NT2/D1 (cell line): ENCODE measurements around the gene METTL26.
A peak's percentile ranks its signal among the peaks of the same experiment; 100 is the strongest.

Source experiments
- DNase-seq: peaks from one replicate; pipeline ENCODE4 v3.0.0-alpha.2; 2011; ENCODE audit warnings: low read depth, low spot score
- H3K27me3 ChIP-seq: 2 replicates; pipeline ENCODE4 v1.6.0; 2011; ENCODE audit warnings: mild to moderate bottlenecking; ENCODE audit not compliant: insufficient read length, insufficient read depth
- H3K36me3 ChIP-seq: 2 replicates; pipeline ENCODE4 v1.6.1; 2011; ENCODE audit warnings: mild to moderate bottlenecking, low read length, mixed read lengths; ENCODE audit not compliant: insufficient read depth, insufficient read length
- H3K4me1 ChIP-seq: 2 replicates; pipeline ENCODE4 v1.5.1; 2011; ENCODE audit not compliant: insufficient read depth, insufficient read length
- H3K4me3 ChIP-seq: 2 replicates; pipeline ENCODE4 v1.5.1; 2011; ENCODE audit warnings: low read depth; ENCODE audit not compliant: insufficient read length
- H3K9ac ChIP-seq: 2 replicates; pipeline ENCODE4 v1.6.0; 2011; ENCODE audit warnings: low read depth; ENCODE audit not compliant: insufficient read length
- H3K9me3 ChIP-seq: 2 replicates; pipeline ENCODE4 v1.5.1; 2011; ENCODE audit warnings: mild to moderate bottlenecking, low read length; ENCODE audit not compliant: insufficient read depth
- SUZ12 ChIP-seq: IDR thresholded peaks from 2 replicates; pipeline ENCODE4 v1.6.1; 2011; ENCODE audit not compliant: insufficient read length, insufficient read depth; ENCODE audit errors: extremely low read depth
- YY1 ChIP-seq: IDR thresholded peaks from 2 replicates; pipeline ENCODE4 v1.6.1; 2011; ENCODE audit not compliant: insufficient read length, insufficient read depth
- ZNF274 ChIP-seq: IDR thresholded peaks from 2 replicates; pipeline ENCODE4 v1.6.1; 2011; ENCODE audit warnings: mild to moderate bottlenecking, low read depth, low read length

The METTL26 gene

DNA sequence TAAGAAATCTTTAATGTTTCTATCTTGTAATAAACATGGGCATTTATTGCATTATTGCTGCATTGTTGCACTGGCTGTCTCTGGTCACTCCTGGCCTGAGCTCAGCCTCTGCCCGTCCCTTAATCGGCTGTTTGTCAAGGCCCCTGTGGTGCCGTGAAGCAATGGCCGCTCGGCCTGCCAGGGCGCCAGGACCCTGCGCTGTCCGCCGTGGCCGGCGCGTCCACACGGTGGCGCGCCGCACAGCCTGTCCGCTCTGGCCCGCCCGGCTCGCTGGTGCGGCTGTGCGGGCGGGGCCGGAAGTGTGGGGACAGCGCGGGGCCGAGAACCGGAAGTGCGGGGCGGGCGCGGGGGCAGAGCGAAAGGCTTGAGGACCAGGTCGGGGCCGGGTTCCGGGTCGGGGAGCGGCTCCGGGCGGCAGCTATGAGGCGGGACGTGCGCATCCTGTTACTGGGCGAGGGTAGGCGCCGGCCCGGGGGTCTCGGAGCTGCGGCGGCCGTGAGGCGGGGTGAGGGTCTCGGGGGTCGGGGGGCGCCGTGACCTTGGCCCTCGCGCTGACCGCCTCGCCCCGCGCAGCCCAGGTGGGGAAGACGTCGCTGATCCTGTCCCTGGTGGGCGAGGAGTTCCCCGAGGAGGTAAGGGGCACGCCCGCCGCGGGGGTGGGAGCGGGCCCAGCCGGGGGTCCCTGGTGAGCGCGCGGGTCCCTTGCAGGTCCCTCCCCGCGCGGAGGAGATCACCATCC, 31.8 kb upstream of the METTL26 start, which contains the start of gene RHOT2:
TSS of gene RHOT2 (plus strand) at position 353 of the 739 bp plus-strand sequence. CDS start at position 421, 68 bp downstream.
- no peaks in the 10 kb centered on the region for H3K27me3 ChIP-seq
- peak within 1 kb of the TSS; percentile 96 for H3K4me3 ChIP-seq
- no peaks in the 10 kb centered on the region for H3K9me3 ChIP-seq
- peak within 1 kb of the TSS; percentile 98 for H3K9ac ChIP-seq
- H3K4me1 ChIP-seq: peaks cover 19% of the 10 kb centered on the region
- TF ChIP-seq ZNF274 (no peak), YY1 (peak; percentile 33), SUZ12 (no peak)
- DNase-seq: peak; percentile 89
- peaks cover 76% of the 10 kb centered on the region for H3K36me3 ChIP-seq

- Histone ChIP-seq H3K9me3 (no peaks in the 10 kb centered on the region), H3K36me3 (peaks cover 76% of the 10 kb centered on the region), H3K4me3 (no peak overlapping the region), H3K9ac (peak overlapping the region; percentile 98), H3K27me3 (no peaks in the 10 kb centered on the region), H3K4me1 (peaks cover 17% of the 10 kb centered on the region)
- TF ChIP-seq YY1 (no peak), ZNF274 (no peak), SUZ12 (no peak)
- DNase-seq: no peak
Observed at GRCh38 chr16:667113-667779, 31.1 kb upstream of the METTL26 start.

GRCh38 chr16:666572-666971, 30.5 kb upstream of the METTL26 start:
- Histone ChIP-seq H3K4me3 (no peak overlapping the region), H3K9ac (peak overlapping the region; percentile 27), H3K27me3 (no peaks in the 10 kb centered on the region), H3K4me1 (peaks cover 20% of the 10 kb centered on the region), H3K36me3 (peaks cover 76% of the 10 kb centered on the region), H3K9me3 (no peaks in the 10 kb centered on the region)
- no peak for TF ChIP-seq ZNF274
- no peak for TF ChIP-seq SUZ12
- no peak for TF ChIP-seq YY1
- DNase-seq: no peak

- peaks cover 23% of the 10 kb centered on the region for H3K4me1 ChIP-seq
- no peak overlapping the region for H3K4me3 ChIP-seq
- DNase-seq: no peak
- H3K9me3 ChIP-seq: no peaks in the 10 kb centered on the region
- H3K27me3 ChIP-seq: no peaks in the 10 kb centered on the region
- peaks cover 79% of the 10 kb centered on the region for H3K36me3 ChIP-seq
- TF ChIP-seq YY1 (no peak), SUZ12 (no peak), ZNF274 (no peak)
- no peak overlapping the region for H3K9ac ChIP-seq
Observed at GRCh38 chr16:662597-662996, 26.5 kb upstream of the METTL26 start.

DNA sequence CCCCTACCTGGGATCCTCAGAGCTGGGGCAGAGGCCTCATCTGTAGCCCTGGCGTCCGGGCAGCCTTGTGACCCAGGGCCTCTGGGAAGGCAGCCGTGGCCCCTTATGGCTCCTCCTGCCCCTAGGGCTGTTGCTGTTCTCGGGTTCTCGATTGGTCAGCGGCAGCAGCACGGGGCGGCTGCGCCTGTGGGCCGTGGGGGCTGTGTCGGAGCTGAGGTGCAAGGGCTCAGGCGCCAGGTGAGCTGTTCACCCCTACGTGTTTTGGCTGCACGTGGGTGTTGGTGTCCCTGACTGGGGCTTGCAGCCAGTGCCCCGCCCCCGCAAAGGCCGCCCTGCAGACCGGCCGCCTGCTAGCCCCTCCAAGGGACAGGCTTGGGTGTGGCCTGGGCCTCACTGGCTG, 26.0 kb upstream of the METTL26 start:
- Histone ChIP-seq H3K36me3 (peaks cover 81% of the 10 kb centered on the region), H3K9ac (no peak overlapping the region), H3K4me3 (no peak overlapping the region), H3K9me3 (no peaks in the 10 kb centered on the region), H3K4me1 (peaks cover 19% of the 10 kb centered on the region), H3K27me3 (no peaks in the 10 kb centered on the region)
- TF ChIP-seq ZNF274 (no peak), YY1 (no peak), SUZ12 (no peak)
- no peak for DNase-seq

DNA sequence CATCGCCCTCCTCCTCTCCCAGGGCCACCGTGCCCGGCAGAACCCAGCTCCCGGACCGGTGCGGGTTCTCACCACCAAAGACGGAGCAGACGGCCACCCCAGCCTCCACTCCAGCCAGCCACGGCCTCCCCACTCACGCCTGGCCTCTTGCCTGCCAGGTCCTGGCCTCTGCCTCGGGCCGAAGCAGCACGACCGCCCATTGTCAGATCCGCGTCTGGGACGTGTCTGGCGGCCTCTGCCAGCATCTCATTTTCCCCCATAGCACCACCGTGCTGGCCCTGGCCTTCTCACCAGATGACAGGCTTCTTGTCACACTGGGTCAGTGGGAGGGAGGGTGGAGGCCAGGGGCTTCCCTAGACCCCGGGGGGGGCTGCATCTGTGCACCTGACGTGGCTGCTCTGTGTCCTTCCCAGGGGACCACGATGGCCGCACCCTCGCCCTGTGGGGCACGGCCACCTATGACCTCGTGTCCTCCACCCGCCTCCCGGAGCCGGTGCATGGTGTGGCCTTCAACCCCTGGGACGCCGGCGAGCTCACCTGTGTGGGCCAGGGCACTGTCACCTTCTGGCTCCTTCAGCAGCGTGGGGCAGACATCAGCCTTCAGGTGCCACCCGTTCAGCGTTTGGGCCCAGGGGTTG, 25.2 kb upstream of the METTL26 start:
- Histone ChIP-seq H3K4me1 (peaks cover 19% of the 10 kb centered on the region), H3K27me3 (no peaks in the 10 kb centered on the region), H3K4me3 (no peak overlapping the region), H3K36me3 (peaks cover 81% of the 10 kb centered on the region), H3K9me3 (no peaks in the 10 kb centered on the region), H3K9ac (peak overlapping the region; percentile 74)
- DNase-seq: no peak
- TF ChIP-seq YY1 (no peak), SUZ12 (no peak), ZNF274 (no peak)
